Activated CD4-positive, alpha-beta T cell treated with anti-CD3 and anti-CD28 coated beads, Interleukin-2, Interleukin-6, amounts not matched to agents 100 ng/mL and 50 ng/mL, durations not matched to agents 16 hours and 8 hours (primary cell): ENCODE results near the gene CD300LG.
"Not testable (repeated sequence)": the region's sequence is repeated elsewhere in the genome, so short reads cannot be mapped to it uniquely, and the experiment has no call there.

Experiments used
- DNase-seq: peaks from one replicate; pipeline ENCODE4 v3.0.0-alpha.2; 2020

Gene CD300LG

GRCh38 chr17:43846963-43847371 is at the start of gene CD300LG:
Gene CD300LG, plus strand, starts transcription at chr17:43847176. Its CDS starts 41 bp downstream, at chr17:43847217.
- DNase-seq, result no peak

DNA sequence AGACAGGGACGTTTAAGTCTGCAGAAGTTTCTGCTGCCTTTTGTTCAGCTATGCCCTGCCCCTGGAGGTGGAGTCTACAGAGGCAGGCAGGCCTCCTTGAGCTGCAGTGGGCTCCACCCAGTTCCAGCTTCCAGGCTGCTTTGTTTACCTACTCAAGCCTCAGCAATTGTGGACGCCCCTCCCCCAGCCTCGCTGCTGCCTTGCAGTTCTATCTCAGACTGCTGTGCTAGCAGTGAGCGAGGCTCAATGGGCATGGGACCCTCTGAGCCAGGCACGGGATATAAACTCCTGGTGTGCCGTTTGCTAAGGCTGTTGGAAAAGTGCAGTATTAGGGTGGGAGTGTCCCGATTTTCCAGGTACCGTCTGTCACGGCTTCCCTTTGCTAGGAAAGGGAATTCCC is 49.0 kb upstream of the CD300LG start:
- not testable (repeated sequence) for DNase-seq

GRCh38 chr17:43799047-43799446 is 47.9 kb upstream of the CD300LG start:
- DNase-seq, result no peak

DNA sequence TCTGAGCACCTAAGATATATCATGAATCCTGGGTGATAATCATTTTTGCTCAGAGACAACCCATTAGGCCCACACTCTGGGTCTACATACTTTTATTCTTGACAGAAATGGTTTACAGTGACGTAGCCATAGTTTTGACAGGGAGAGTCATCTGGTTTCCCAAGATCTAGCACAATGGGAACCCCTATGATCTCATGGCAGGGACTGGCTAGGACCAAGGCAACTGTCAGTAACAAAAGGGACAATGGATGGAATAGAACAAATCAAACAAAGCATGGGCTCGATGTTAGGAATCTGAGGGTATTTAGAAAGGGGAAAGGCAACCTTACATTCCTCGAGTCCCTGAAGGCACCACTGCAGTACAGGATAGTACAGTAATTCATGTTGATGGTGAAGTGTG is 46.2 kb upstream of the CD300LG start:
- no peak for DNase-seq

DNA sequence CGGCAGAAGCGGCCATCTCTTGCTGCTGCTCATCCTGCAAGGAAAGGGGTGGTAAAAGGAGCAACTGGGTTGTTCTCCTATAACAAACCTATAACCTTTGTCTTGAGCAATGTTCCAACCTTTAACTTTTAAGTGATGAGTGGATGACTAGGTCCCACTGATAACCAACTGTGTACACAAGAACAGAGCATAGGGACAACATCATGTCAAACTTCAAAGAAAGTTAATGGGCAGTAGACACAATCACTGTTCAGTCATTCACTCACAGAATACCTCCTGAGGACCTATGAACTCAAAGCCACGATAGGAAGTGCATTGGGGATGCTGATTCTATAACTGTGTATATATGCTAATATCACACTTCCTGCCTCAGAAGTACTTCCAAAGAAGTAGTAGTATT is 45.1 kb upstream of the CD300LG start:
- DNase-seq, result no peak

GRCh38 chr17:43803758-43804157 is 43.2 kb upstream of the CD300LG start:
- no peak for DNase-seq

DNA sequence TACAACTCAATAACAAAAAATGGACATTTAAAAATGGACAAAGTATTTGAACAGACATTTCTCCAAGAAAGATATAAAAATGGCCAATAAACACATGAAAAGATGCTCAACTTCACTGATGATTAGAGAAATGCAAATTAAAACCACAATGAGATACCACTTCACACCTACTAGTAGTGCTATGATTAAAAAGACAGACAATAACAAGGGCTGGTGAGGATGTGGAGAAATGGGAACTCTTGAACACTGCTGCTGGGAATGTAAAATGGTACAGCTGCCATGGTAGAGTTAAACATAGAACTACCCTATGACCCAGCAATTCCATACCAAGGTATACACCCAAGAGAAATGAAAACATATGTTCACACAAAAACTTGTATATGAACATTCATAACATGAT is 41.9 kb upstream of the CD300LG start:
- DNase-seq, result no peak

GRCh38 chr17:43808076-43808475 is 38.9 kb upstream of the CD300LG start:
- DNase-seq, result no peak

GRCh38 chr17:43809121-43809520 is 37.9 kb upstream of the CD300LG start:
- DNase-seq, result no peak

DNA sequence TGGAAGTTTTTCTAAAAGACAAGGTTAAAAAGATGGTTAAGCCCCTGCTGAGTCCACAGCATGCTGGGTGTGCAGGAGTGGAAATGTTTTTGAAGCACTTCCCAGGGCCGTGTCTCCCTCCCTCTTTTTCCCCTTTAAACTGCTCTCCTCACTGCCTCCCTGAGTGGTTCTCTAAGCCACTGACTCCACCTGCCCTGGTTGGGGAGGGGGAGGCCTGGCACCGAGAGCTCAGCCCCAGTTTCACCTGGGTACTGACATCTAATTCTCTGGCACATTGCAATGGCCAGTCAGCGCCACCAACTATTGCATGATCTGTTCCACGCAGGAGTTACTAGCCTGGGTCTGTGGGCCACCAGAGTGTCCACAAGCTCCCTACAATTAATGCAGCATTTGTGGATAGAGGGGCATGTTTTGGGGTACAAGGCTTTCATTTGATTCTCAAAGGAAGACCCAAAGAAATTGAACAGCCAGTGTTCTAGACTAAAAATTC is 36.7 kb upstream of the CD300LG start:
- DNase-seq, result no peak

- DNase-seq, result no peak
Measured at GRCh38 chr17:43810823-43811222, 36.2 kb upstream of the CD300LG start.

- DNase-seq, result no peak
Measured at GRCh38 chr17:43812396-43813265, 34.3 kb upstream of the CD300LG start.

DNA sequence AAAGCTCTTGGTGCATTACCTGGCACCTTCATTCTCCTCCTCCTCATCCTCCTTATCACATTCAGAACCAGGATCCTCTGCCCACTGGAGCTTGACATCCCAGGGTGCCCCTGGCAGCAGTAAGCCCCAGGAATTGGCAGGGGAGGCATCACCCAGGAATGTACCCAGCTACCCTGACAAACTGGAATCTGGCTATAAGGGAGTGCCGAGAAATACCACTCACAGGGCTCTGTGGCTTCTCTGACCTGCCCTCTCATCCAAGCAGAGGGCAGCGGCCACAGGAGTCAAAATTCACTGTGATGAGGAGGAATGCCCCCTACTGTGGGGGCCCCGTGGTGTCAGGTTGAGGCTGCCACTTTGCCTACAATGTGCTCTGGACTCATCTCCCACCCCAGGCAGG is 33.6 kb upstream of the CD300LG start:
- DNase-seq, result no peak

- DNase-seq, result no peak
Measured at GRCh38 chr17:43814026-43814425, 33.0 kb upstream of the CD300LG start.

DNA sequence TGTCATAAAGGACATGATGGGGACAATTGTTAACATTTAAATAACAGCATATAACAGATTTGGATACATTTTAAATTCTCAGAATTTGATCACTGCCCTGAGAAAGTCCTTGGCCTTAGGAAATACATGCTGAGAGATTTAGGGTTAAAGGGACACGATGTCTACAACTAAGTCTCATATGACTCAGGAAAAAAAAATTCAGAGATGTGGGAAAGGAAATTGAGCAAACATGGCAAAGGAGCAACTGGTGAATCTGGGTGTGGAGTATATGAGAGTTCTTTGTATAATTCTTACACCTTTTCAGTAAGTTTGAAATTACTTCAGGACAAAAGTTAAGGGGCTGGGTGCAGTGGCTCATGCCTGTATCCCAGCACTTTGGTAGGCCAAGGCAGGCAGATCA is 32.3 kb upstream of the CD300LG start:
- DNase-seq, result no peak

DNA sequence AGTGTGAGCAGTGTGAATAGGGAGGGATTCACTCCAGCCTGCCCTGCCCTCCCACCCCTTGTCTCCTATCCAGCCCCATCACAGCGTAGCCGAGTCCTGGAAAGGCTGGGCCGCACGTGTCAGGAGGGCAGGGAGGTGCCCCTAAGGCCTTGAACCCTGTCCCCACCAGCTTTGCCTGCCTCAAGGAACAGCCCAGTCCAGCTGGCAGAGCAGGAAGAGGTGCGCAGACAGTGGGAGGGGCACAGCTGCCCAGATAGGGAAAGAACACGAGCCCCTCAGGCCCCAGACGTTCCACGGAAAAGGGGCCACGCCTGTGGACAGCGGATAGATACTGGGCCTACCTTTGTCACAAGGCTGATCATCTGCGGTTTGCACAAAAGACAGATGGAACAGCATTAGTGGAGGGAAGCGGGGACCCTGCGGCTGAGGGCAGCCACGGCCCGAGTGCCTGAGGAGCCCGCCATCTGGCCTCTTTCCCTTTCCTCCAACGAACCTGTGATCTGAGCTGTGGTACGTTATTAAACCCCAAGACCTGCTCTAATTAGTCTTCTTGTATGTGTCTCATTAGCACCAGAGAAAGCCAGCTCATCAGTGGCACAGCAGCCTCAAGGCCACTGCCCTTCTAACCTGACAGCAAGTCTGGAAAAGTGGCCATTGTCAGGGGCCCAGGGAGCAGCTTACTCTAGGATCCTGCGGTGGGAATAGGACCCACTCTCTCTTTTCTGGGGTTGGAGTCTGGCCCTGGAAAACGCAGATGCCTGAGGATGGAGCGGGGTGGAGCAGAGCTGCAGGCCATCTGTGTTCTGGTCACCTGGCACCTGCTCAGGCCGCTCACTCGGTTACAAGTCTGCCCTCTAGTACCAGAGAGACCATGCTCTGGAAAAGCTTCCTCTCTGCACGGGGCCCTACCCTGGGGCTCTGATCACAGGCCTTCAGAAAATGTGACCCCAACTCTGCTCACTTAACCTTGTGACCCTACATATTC is 30.3 kb upstream of the CD300LG start:
- no peak for DNase-seq

DNA sequence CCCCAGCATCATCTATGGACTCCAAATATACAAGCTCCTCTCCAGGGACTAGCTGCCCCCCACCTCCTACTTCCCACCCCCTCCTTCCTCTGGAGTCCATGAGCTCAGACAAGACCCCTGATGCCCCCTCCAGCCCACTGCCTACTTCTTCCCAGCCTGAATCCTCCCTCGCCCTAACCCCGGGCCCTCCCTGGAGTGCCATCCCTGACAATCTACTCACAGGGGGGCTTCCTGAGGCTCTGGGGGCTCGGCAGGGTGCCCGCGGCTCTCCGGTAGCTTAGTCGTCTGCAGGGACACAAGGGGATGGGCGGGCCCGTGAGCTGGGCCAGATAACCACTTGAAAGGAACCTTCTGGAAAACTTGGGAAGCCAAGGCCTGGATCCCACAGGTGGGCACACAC is 29.1 kb upstream of the CD300LG start:
- DNase-seq, result no peak

GRCh38 chr17:43818966-43819365 is 28.0 kb upstream of the CD300LG start:
- DNase-seq, result no peak

- no peak for DNase-seq
Measured at GRCh38 chr17:43820759-43821158, 26.2 kb upstream of the CD300LG start.

GRCh38 chr17:43822570-43823190 is 24.3 kb upstream of the CD300LG start:
- DNase-seq, result no peak

DNA sequence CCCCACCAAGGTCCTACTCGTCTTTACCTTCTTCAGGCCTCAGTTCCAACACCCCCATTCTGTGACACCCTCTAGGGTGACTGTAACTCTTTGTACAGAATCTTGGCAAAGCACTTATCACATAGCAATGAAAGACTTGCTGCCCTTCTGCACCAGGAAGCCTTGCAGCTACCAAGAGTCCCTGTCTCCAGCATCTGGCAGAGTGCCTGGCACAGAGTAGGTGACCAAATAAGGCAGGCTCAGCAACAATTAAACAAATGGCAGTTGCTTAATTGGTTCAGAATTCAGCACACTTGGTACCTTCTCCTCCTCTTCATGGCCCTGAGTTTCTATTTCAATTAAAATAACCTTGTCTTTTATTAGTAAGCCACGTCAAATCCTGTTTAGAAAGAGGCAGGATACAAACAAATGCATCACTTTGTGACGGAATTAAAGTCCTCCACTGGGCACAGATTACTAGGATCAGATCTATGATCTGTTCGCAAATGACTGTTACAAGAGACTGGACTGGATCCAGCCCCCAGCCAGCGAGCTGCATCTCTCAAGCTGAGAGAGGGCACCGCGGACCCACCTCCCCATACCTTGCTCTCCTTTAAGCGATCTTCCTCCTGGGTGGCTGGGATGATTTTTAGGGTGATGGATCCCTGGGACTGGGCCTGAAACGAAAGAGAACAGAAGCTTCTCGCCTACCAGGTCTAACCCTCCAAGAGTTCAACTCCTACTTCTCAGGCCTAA is 23.5 kb upstream of the CD300LG start:
- DNase-seq, result no peak

DNA sequence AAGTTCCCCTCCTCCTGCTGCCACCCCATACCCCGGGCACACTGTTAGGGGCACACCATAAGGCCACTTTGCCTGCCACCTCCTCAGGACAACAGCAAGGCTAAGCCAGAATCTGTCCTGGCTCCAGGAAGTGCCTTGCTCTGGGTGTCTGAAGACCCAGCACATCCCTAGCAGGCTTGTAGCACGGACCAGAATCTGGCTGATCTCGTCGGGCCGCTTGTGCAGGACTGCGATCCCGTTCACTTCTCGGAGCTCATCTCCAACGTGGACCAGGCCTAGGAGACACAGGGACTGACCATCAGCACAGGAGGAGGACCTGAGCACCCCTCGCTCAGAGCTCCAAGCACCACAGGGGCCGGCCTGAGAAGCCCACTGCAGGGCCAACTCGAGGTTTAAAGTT is 21.4 kb upstream of the CD300LG start:
- DNase-seq, result no peak
